MM.1S (cell line): ENCODE results near the gene DDX51.

Experiments
- DNase-seq: peaks from one replicate; pipeline ENCODE4 v3.0.0-alpha.2; 2015
- H2AFZ ChIP-seq: fragments of 300-600 bp; sonication (generic); 2 replicates; pipeline ENCODE4 v1.6.0; 2016; ENCODE audit warnings: antibody characterized with exemption, low read length
- H3F3A ChIP-seq: fragments of 300-600 bp; sonication (generic); 2 replicates; pipeline ENCODE4 v1.6.1; 2016; ENCODE audit warnings: mild to moderate bottlenecking, antibody characterized with exemption, low read length, moderate library complexity, mixed read lengths; ENCODE audit not compliant: insufficient read depth
- H3K27ac ChIP-seq: fragments of 300-600 bp; sonication (generic); 2 replicates; pipeline ENCODE4 v1.5.1; 2016; ENCODE audit warnings: mild to moderate bottlenecking, low read length
- H3K27me3 ChIP-seq: fragments of 300-600 bp; sonication (generic); replicated peaks from 2 replicates; pipeline ENCODE4 v1.6.0; 2016; ENCODE audit warnings: low read length; ENCODE audit not compliant: insufficient read depth
- H3K36me3 ChIP-seq: fragments of 300-600 bp; sonication (generic); replicated peaks from 2 replicates; pipeline ENCODE4 v1.6.1; 2016; ENCODE audit warnings: mild to moderate bottlenecking, low read length, mixed read lengths; ENCODE audit not compliant: insufficient read depth
- H3K4me1 ChIP-seq: fragments of 300-600 bp; sonication (generic); 2 replicates; pipeline ENCODE4 v1.6.1; 2016; ENCODE audit warnings: low read length, mixed read lengths
- H3K4me2 ChIP-seq: fragments of 300-600 bp; sonication (generic); 2 replicates; pipeline ENCODE4 v1.6.0; 2016; ENCODE audit warnings: low read depth, low read length
- H3K4me3 ChIP-seq: fragments of 300-600 bp; sonication (generic); 2 replicates; pipeline ENCODE4 v1.5.1; 2016; ENCODE audit warnings: low read length, mixed read lengths
- H3K79me2 ChIP-seq: fragments of 300-600 bp; sonication (generic); 2 replicates; pipeline ENCODE4 v1.6.1; 2016; ENCODE audit warnings: mixed run types, low read length, mixed read lengths
- H3K9ac ChIP-seq: fragments of 300-600 bp; sonication (generic); 2 replicates; pipeline ENCODE4 v1.6.1; 2016; ENCODE audit warnings: low read length, mixed read lengths
- H3K9me2 ChIP-seq: fragments of 300-600 bp; sonication (generic); replicated peaks from 2 replicates; pipeline ENCODE4 v1.6.1; 2016; ENCODE audit warnings: mild to moderate bottlenecking, low read length, mixed read lengths; ENCODE audit not compliant: insufficient read depth
- H3K9me3 ChIP-seq: fragments of 300-600 bp; sonication (generic); replicated peaks from 2 replicates; pipeline ENCODE4 v1.6.1; 2016; ENCODE audit warnings: mild to moderate bottlenecking, low read length, mixed read lengths; ENCODE audit not compliant: insufficient read depth
- H4K20me1 ChIP-seq: fragments of 300-600 bp; sonication (generic); 2 replicates; pipeline ENCODE4 v1.6.1; 2016; ENCODE audit warnings: mild to moderate bottlenecking, low read length, moderate library complexity, mixed read lengths; ENCODE audit not compliant: insufficient read depth
- EZH2 ChIP-seq: fragments of 300-600 bp; sonication (generic); optimal IDR thresholded peaks from 2 replicates; pipeline ENCODE3; 2017; ENCODE audit warnings: low read depth, mild to moderate bottlenecking, antibody characterized with exemption, low read length, mixed read lengths
- EZH2phosphoT487 ChIP-seq: fragments of 300-600 bp; sonication (generic); IDR thresholded peaks from 2 replicates; pipeline ENCODE4 v1.6.1; 2018; ENCODE audit warnings: antibody characterized with exemption, low read length
- TF ChIP-seq, protein P1 (sequence below): fragments of 300-600 bp; sonication (generic); IDR thresholded peaks from 2 replicates; pipeline ENCODE4 v1.5.1; 2016; ENCODE audit warnings: antibody characterized with exemption, low read length, mixed read lengths

DDX51 gene

DNA sequence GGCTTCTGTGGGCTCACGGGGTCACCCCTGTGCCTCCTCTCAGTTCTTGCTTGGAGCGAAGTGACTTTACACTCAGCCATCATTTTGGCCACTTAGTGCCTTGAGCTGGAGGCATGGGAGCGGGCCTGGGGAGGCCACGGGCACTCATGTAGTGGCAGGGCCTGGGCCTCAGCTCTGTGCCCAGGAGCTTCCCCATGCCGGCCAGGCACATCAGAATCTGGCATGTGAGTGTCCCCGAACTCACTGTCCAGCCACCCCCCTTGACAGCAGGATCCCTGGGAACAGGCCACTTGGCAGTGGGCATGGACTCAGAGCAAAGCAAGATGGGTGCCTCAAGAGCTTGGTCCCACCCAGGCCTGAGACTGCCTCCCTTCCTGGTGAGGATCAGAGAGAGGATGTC, 29.5 kb downstream of the DDX51 start:
- no peak for DNase-seq
- Histone ChIP-seq H3K4me1 (no peaks in the 10 kb centered on the region), H2AFZ (no peak overlapping the region), H3K27me3 (no peaks in the 10 kb centered on the region), H3K4me2 (no peak overlapping the region), H3K36me3 (no peaks in the 10 kb centered on the region), H4K20me1 (no peaks in the 10 kb centered on the region), H3K79me2 (no peaks in the 10 kb centered on the region), H3F3A (no peaks in the 10 kb centered on the region), H3K27ac (no peak overlapping the region), H3K9ac (no peak overlapping the region), H3K9me3 (no peaks in the 10 kb centered on the region), H3K4me3 (no peak overlapping the region), H3K9me2 (no peaks in the 10 kb centered on the region)
- TF ChIP-seq, protein P1, sequence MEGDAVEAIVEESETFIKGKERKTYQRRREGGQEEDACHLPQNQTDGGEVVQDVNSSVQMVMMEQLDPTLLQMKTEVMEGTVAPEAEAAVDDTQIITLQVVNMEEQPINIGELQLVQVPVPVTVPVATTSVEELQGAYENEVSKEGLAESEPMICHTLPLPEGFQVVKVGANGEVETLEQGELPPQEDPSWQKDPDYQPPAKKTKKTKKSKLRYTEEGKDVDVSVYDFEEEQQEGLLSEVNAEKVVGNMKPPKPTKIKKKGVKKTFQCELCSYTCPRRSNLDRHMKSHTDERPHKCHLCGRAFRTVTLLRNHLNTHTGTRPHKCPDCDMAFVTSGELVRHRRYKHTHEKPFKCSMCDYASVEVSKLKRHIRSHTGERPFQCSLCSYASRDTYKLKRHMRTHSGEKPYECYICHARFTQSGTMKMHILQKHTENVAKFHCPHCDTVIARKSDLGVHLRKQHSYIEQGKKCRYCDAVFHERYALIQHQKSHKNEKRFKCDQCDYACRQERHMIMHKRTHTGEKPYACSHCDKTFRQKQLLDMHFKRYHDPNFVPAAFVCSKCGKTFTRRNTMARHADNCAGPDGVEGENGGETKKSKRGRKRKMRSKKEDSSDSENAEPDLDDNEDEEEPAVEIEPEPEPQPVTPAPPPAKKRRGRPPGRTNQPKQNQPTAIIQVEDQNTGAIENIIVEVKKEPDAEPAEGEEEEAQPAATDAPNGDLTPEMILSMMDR: no peak
- TF ChIP-seq EZH2 (no peak), EZH2phosphoT487 (no peak)

DNA sequence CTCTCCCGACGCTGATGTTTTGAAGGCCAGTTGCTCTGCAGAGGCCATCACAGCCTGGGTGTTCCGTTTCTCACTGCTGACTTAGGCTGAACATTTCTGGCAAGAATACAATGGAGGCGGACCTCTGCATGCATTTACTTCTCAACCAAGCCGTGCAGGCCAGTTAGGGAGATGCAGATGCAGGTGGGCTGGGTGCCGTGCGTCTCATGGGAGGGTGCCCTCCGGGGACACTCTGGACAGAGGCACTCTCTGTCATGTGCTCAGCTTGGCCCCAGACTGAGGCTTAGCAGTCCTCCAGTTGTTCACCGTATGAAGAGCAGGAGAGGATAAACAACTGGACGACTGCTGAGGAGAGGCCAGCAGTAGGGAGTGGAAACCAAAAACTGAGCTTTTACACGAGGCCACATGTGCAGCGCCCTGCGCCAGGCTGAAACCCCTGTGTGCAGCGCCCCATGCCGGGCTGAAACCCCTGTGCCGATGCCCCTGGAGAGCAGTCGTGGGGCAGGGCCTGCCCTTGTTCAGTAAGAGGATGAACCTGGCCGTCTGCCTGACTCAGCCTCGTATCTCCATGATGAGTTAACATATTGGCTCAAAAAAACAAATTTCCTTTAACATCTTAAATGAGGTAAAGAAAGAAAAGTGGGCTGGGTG, 32.3 kb downstream of the DDX51 start:
- H3K9me2 ChIP-seq: no peaks in the 10 kb centered on the region
- no peak overlapping the region for H3K9ac ChIP-seq
- no peak overlapping the region for H3K27ac ChIP-seq
- no peaks in the 10 kb centered on the region for H3K4me1 ChIP-seq
- no peak overlapping the region for H3K4me2 ChIP-seq
- H2AFZ ChIP-seq: no peak overlapping the region
- TF ChIP-seq EZH2phosphoT487: no peak
- TF ChIP-seq, protein P1: no peak
- no peak for TF ChIP-seq EZH2
- H3K4me3 ChIP-seq: no peak overlapping the region
- no peak for DNase-seq
- no peaks in the 10 kb centered on the region for H3F3A ChIP-seq
- H3K27me3 ChIP-seq: no peaks in the 10 kb centered on the region
- no peaks in the 10 kb centered on the region for H3K9me3 ChIP-seq
- no peaks in the 10 kb centered on the region for H3K36me3 ChIP-seq
- no peaks in the 10 kb centered on the region for H3K79me2 ChIP-seq
- H4K20me1 ChIP-seq: no peaks in the 10 kb centered on the region

DNA sequence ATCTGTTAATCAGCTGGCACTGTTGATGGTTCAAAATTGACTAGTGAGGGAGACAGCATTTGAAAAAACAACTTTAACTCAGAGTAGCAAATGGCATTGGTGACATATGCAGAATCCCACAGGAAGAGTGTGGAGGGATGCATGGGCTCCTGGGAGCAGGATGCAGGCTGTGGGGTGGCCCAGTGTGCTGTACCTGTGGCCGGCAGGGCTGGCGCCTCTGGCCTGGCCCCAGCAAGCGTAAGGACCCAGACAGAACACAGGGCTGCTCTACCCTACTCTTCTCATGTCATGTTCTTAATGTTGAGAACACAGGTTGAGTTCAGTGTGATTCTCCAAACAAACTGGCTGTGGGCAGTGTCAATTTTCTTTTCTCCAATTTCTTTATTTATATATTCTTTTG, 33.4 kb downstream of the DDX51 start:
- no peaks in the 10 kb centered on the region for H4K20me1 ChIP-seq
- H3K4me1 ChIP-seq: no peaks in the 10 kb centered on the region
- no peak for DNase-seq
- H3K9ac ChIP-seq: no peak overlapping the region
- H3K27ac ChIP-seq: no peak overlapping the region
- no peaks in the 10 kb centered on the region for H3K9me2 ChIP-seq
- H3K4me2 ChIP-seq: no peak overlapping the region
- H3F3A ChIP-seq: no peaks in the 10 kb centered on the region
- H3K36me3 ChIP-seq: no peaks in the 10 kb centered on the region
- no peaks in the 10 kb centered on the region for H3K27me3 ChIP-seq
- no peaks in the 10 kb centered on the region for H3K9me3 ChIP-seq
- no peak overlapping the region for H2AFZ ChIP-seq
- H3K79me2 ChIP-seq: no peaks in the 10 kb centered on the region
- no peak overlapping the region for H3K4me3 ChIP-seq
- TF ChIP-seq EZH2: no peak
- TF ChIP-seq, protein P1: no peak
- no peak for TF ChIP-seq EZH2phosphoT487
